DOHH2 (cell line): ENCODE data around the gene ZNF213.

Source experiments
- H3F3A ChIP-seq: fragments of 200-600 bp; sonication (generic), shearing (Covaris generic); 2 replicates; pipeline ENCODE4 v1.6.0; 2016; ENCODE audit warnings: antibody characterized with exemption, mild to moderate bottlenecking; ENCODE audit not compliant: control insufficient read depth, insufficient read depth
- H3K27ac ChIP-seq: fragments of 200-600 bp; sonication (generic); 2 replicates; pipeline ENCODE4 v1.5.1; 2014; ENCODE audit warnings: low read depth, mild to moderate bottlenecking, low read length, moderate library complexity
- H3K27me3 ChIP-seq: fragments of 200-600 bp; sonication (generic); 2 replicates; pipeline ENCODE4 v1.6.1; 2014; ENCODE audit warnings: mild to moderate bottlenecking, low read length, mixed read lengths; ENCODE audit not compliant: control insufficient read depth
- H3K36me3 ChIP-seq: fragments of 200-600 bp; sonication (generic); 2 replicates; pipeline ENCODE4 v1.6.1; 2014; ENCODE audit warnings: mild to moderate bottlenecking, low read length, moderate library complexity, mixed read lengths; ENCODE audit not compliant: control insufficient read depth
- H3K4me1 ChIP-seq: fragments of 200-600 bp; sonication (generic); 2 replicates; pipeline ENCODE4 v1.6.1; 2014; ENCODE audit warnings: mild to moderate bottlenecking, low read length, mixed read lengths; ENCODE audit not compliant: control insufficient read depth
- H3K4me2 ChIP-seq: fragments of 200-600 bp; sonication (generic); 2 replicates; pipeline ENCODE4 v1.6.0; 2014; ENCODE audit warnings: mild to moderate bottlenecking, low read length, moderate library complexity
- H3K4me3 ChIP-seq: fragments of 200-600 bp; sonication (generic); 2 replicates; pipeline ENCODE4 v1.5.1; 2014; ENCODE audit warnings: mild to moderate bottlenecking, low read length, mixed read lengths
- H3K79me2 ChIP-seq: fragments of 200-600 bp; sonication (generic); 2 replicates; pipeline ENCODE4 v1.6.1; 2014; ENCODE audit warnings: mild to moderate bottlenecking, low read length, mixed read lengths; ENCODE audit not compliant: control insufficient read depth
- H3K9me2 ChIP-seq: fragments of 200-600 bp; sonication (generic); replicated peaks from 2 replicates; pipeline ENCODE4 v1.6.1; 2014; ENCODE audit warnings: mild to moderate bottlenecking, low read length, mixed read lengths; ENCODE audit not compliant: control insufficient read depth
- H3K9me3 ChIP-seq: fragments of 200-600 bp; sonication (generic); 2 replicates; pipeline ENCODE4 v1.6.1; 2014; ENCODE audit warnings: antibody characterized with exemption, low read length, mixed read lengths; ENCODE audit not compliant: control insufficient read depth, insufficient read depth
- H4K20me1 ChIP-seq: fragments of 200-600 bp; sonication (generic); 2 replicates; pipeline ENCODE4 v1.6.0; 2014; ENCODE audit warnings: low read depth, mild to moderate bottlenecking, antibody characterized with exemption, low read length, moderate library complexity; ENCODE audit not compliant: control insufficient read depth, insufficient read depth
- CTCF ChIP-seq: fragments of 200-600 bp; sonication (generic); IDR thresholded peaks from one replicate; pipeline ENCODE4 v1.5.1; 2014; ENCODE audit warnings: antibody characterized with exemption, mild to moderate bottlenecking, low read depth, low read length; ENCODE audit not compliant: poor library complexity, severe bottlenecking
- EZH2phosphoT487 ChIP-seq: fragments of 200-600 bp; sonication (generic); IDR thresholded peaks from 2 replicates; pipeline ENCODE4 v1.6.1; 2017; ENCODE audit warnings: borderline replicate concordance, mild to moderate bottlenecking, antibody characterized with exemption, low read length, moderate library complexity, mixed read lengths

ZNF213 gene

GRCh38 chr16:3131755-3132377 lies 3.0 kb upstream of the ZNF213 start:
- Histone ChIP-seq H3K4me3 (no peak overlapping the region), H4K20me1 (no peaks in the 10 kb centered on the region), H3K9me3 (no peaks in the 10 kb centered on the region), H3F3A (peaks cover 10% of the 10 kb centered on the region; the same call in 1 of the 2 replicates), H3K36me3 (peaks cover 37% of the 10 kb centered on the region), H3K4me1 (peaks cover 24% of the 10 kb centered on the region), H3K27me3 (no peaks in the 10 kb centered on the region), H3K4me2 (no peak overlapping the region), H3K27ac (no peak overlapping the region), H3K79me2 (peaks cover 43% of the 10 kb centered on the region), H3K9me2 (no peaks in the 10 kb centered on the region)
- TF ChIP-seq CTCF (peak; percentile 71), EZH2phosphoT487 (no peak)

GRCh38 chr16:3133844-3134243 lies 985 bp upstream of the ZNF213 start:
- Histone ChIP-seq H3K9me3 (no peaks in the 10 kb centered on the region), H3K27me3 (no peaks in the 10 kb centered on the region), H3K27ac (peak overlapping the region; percentile 61; the same call in 1 of the 2 replicates), H3K4me2 (peak overlapping the region; percentile 97), H3K79me2 (peaks cover 43% of the 10 kb centered on the region), H3F3A (peaks cover 7% of the 10 kb centered on the region; the same call in 1 of the 2 replicates), H4K20me1 (no peaks in the 10 kb centered on the region), H3K36me3 (peaks cover 20% of the 10 kb centered on the region), H3K4me1 (peaks cover 22% of the 10 kb centered on the region), H3K9me2 (no peaks in the 10 kb centered on the region), H3K4me3 (peak overlapping the region; percentile 89)
- TF ChIP-seq CTCF (no peak), EZH2phosphoT487 (no peak)

GRCh38 chr16:3135126-3135715 lies 392 bp downstream of the ZNF213 start:
- Histone ChIP-seq H3K9me3 (no peaks in the 10 kb centered on the region), H3K4me2 (peak overlapping the region; percentile 85), H3K79me2 (peaks cover 43% of the 10 kb centered on the region), H3K27me3 (no peaks in the 10 kb centered on the region), H4K20me1 (no peaks in the 10 kb centered on the region), H3K36me3 (peaks cover 12% of the 10 kb centered on the region), H3K9me2 (no peaks in the 10 kb centered on the region), H3K4me3 (peak overlapping the region; percentile 95), H3K4me1 (peaks cover 11% of the 10 kb centered on the region), H3F3A (peaks cover under 1% of the 10 kb centered on the region; the same call in 1 of the 2 replicates), H3K27ac (0 out of 2 replicates have a peak overlapping the region, but pooled peaks have one; percentile 13)
- TF ChIP-seq EZH2phosphoT487: no peak
- TF ChIP-seq CTCF: no peak
